Measurements from ENCODE around the gene PDHX.
A peak's percentile ranks its signal among the peaks of the same experiment; 100 is the strongest.
"Not testable (repeated sequence)": the region's sequence is repeated elsewhere in the genome, so short reads cannot be mapped to it uniquely, and the experiment has no call there.

Gene PDHX

DNA sequence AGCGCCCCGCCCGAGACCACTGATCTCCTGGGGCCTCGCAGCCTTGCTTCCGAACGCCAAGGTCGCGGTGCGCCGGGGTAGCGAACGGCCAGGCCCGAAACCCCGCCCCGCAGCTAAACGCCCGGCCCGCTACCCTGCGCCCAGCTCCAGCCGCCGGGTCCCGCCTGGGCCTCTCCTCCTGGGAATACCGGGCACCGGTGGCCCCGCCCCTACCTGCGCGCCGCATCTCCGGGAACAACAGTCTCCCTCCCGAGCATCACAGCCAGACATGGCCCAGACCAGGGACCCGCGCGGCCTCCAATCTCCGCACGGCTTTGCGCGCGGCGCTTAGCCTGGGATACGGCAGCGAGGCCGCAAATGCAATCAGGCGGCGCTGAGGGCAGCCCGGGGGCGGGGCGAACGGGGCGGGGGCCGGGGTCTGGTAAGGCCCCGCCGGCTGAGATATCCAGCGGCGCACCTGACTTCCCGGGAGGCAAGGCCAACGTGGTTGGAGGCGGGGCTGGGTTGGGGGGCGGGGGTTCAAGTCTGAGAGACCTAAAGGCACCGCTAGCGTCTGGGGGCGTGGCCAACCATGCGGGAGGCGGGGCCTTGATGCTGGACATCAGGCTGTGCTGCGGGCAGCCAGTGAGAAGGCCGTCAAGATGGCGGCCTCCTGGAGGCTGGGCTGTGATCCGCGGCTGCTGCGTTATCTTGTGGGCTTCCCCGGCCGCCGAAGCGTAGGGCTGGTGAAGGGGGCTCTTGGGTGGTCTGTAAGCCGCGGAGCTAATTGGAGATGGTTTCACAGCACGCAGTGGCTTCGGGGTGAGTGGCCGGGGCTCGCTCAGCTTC, at the start of gene PDHX, which contains the start of gene APIP:
TSS of gene PDHX (plus strand) at position 604 of the 828 bp plus-strand sequence. CDS start at position 642, 38 bp downstream.
TSS of gene APIP (minus strand) at position 365 of the 828 bp plus-strand sequence. CDS start at position 270, 95 bp downstream.
- Mint-ChIP-seq H3K27ac (peak within 1 kb of the TSS; percentile 100), H3K4me1 (peaks cover 22 to 46% of the 10 kb centered on the region in 2 donors), H3K4me3 (peak within 1 kb of the TSS; percentile 99 to 100), H3K27me3 (no peaks in the 10 kb centered on the region), H3K9me3 (peaks cover 0 to 4% of the 10 kb centered on the region in 2 donors), H3K36me3 (peaks cover 19 to 23% of the 10 kb centered on the region in 2 donors)
- ATAC-seq (replicated peaks) (peak; percentile 90 to 92), DNase-seq (peak; percentile 94)

DNA sequence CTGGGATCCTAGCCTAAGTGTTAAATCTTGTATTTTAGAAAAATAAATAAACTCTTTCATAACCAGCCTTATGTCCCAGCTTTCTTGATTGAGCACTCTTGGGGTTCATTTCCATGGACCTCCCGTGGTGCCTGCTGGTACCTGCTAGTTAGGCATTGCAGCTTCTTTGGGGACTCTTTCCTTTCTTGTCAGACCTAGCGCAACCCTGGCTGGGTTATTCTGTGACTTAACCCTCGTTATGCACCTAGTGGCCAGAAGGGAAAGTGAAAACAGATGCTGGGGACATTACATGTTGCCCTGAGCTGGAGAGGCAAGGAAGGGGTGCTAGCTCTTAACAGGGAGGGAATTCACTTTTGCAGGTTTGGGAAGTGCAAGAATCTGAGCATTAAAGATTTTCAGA, 47.0 kb upstream of the PDHX start:
- no peak overlapping the region for H3K27ac Mint-ChIP-seq
- no peak for ATAC-seq (replicated peaks)
- no peaks in the 10 kb centered on the region for H3K9me3 Mint-ChIP-seq

GRCh38 chr11:34870548-34871196, 45.7 kb upstream of the PDHX start:
- H3K9me3 Mint-ChIP-seq, result peaks cover 0 to 3% of the 10 kb centered on the region in 2 donors
- H3K27me3 Mint-ChIP-seq, result no peaks in the 10 kb centered on the region
- H3K27ac Mint-ChIP-seq, result no peak overlapping the region
- no peak for DNase-seq
- no peak for ATAC-seq (replicated peaks)
- peaks cover 0 to 3% of the 10 kb centered on the region in 2 donors for H3K4me1 Mint-ChIP-seq
- H3K4me3 Mint-ChIP-seq, result no peak overlapping the region
- H3K36me3 Mint-ChIP-seq, result peaks cover 12 to 15% of the 10 kb centered on the region in 2 donors

More for the DNA sequence above, 47.0 kb upstream of the PDHX start:
- Mint-ChIP-seq H3K27me3 (no peaks in the 10 kb centered on the region), H3K4me1 (peaks cover 3 to 5% of the 10 kb centered on the region in 2 donors), H3K4me3 (no peak overlapping the region), H3K36me3 (peaks cover 3 to 4% of the 10 kb centered on the region in 2 donors)
- DNase-seq, result no peak

- Mint-ChIP-seq H3K9me3 (peaks cover 0 to 3% of the 10 kb centered on the region in 2 donors), H3K4me1 (peaks cover 0 to 3% of the 10 kb centered on the region in 2 donors), H3K27ac (no peak overlapping the region), H3K4me3 (no peak overlapping the region), H3K27me3 (no peaks in the 10 kb centered on the region), H3K36me3 (peaks cover 13 to 17% of the 10 kb centered on the region in 2 donors)
- ATAC-seq (replicated peaks) (no peak), DNase-seq (no peak)
Measured at GRCh38 chr11:34874202-34874601, 42.2 kb upstream of the PDHX start.

- ATAC-seq (replicated peaks), result no peak
- H3K27ac Mint-ChIP-seq, result no peak overlapping the region
- DNase-seq, result no peak
Measured at GRCh38 chr11:34877375-34877975, 38.9 kb upstream of the PDHX start.

DNA sequence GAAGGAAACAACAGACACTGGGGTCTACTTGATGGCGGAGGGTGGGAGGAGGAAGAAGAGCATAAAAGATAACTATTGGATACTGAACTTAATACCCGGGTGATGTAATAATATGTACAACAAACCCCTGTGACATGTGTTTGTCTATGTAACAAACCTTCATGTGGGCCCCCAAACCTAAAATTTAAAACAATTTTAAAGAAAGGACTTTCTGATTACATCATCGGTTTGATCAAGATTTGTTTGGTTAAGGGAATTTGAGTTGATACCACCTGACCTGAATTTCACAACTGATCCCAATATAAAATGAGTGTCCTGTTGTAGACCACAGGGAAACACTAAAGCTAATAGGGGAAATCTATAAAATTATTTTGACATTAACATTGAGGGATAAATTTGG, 34.5 kb upstream of the PDHX start:
- Mint-ChIP-seq H3K4me3 (no peak overlapping the region), H3K27ac (no peak overlapping the region), H3K4me1 (no peaks in the 10 kb centered on the region), H3K27me3 (no peaks in the 10 kb centered on the region), H3K9me3 (no peaks in the 10 kb centered on the region), H3K36me3 (peaks cover 13 to 23% of the 10 kb centered on the region in 2 donors)
- no peak for ATAC-seq (replicated peaks)
- DNase-seq, result no peak

More at GRCh38 chr11:34877375-34877975, 38.9 kb upstream of the PDHX start:
- H3K36me3 Mint-ChIP-seq, result peaks cover 19 to 26% of the 10 kb centered on the region in 2 donors
- no peak overlapping the region for H3K4me3 Mint-ChIP-seq
- peaks cover 0 to 3% of the 10 kb centered on the region in 2 donors for H3K9me3 Mint-ChIP-seq
- H3K27me3 Mint-ChIP-seq, result no peaks in the 10 kb centered on the region
- H3K4me1 Mint-ChIP-seq, result peaks cover 0 to under 1% of the 10 kb centered on the region in 2 donors

- no peaks in the 10 kb centered on the region for H3K27me3 Mint-ChIP-seq
- H3K36me3 Mint-ChIP-seq, result peaks cover 12 to 23% of the 10 kb centered on the region in 2 donors
- DNase-seq (no peak), ATAC-seq (replicated peaks) (no peak)
- H3K4me1 Mint-ChIP-seq, result no peaks in the 10 kb centered on the region
- H3K9me3 Mint-ChIP-seq, result no peaks in the 10 kb centered on the region
- no peak overlapping the region for H3K27ac Mint-ChIP-seq
- H3K4me3 Mint-ChIP-seq, result no peak overlapping the region
Measured at GRCh38 chr11:34886609-34887008, 29.8 kb upstream of the PDHX start.

DNA sequence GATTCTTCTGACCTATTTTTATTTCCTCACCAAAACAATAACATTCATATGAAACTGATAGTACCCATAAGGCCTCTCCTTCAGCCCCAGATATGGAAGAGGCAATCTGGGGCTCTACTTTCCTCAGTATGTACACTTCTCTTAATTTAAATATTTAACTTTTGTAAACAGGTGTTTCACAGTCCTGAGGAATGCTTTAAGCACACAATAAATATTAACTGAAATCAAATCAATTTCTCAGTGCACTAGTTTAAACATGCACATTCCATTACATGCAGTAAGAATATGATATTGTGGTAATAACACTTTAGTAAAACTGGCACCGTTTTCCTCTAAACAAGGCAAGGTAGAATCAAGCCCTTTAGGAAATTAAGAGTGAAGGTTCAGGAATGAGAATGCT, 29.2 kb upstream of the PDHX start:
- Mint-ChIP-seq H3K27me3 (no peaks in the 10 kb centered on the region), H3K36me3 (peaks cover 10 to 18% of the 10 kb centered on the region in 2 donors), H3K4me1 (no peaks in the 10 kb centered on the region), H3K9me3 (no peaks in the 10 kb centered on the region), H3K27ac (no peak overlapping the region), H3K4me3 (no peak overlapping the region)
- ATAC-seq (replicated peaks) (no peak), DNase-seq (no peak)

GRCh38 chr11:34890089-34890488, 26.3 kb upstream of the PDHX start:
- ATAC-seq (replicated peaks), result peak in 1 of 2 donors; percentile 29
- Mint-ChIP-seq H3K4me3 (no peak overlapping the region), H3K4me1 (no peaks in the 10 kb centered on the region), H3K27ac (no peak overlapping the region), H3K9me3 (no peaks in the 10 kb centered on the region), H3K27me3 (no peaks in the 10 kb centered on the region), H3K36me3 (peaks cover 6 to 9% of the 10 kb centered on the region in 2 donors)
- no peak for DNase-seq

DNA sequence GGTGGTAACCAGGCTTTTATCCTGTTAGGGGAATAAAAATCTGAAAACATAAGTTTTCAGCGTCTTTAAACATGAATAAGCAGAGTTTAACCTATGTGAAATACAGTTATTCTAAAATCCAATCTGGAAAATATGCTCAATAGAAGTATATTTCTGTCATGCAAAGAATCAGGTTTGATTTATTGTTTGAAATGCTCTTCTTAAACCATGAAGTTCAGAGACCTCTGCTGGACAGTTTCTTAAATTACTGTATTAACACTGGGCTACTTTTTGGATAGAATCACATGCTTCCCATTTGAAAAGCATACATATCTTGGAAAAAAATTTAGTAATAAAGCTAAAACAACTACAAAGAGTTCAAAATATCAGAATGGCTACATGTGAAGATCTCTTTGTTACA, 25.6 kb upstream of the PDHX start:
- H3K36me3 Mint-ChIP-seq, result peaks cover 5% of the 10 kb centered on the region in 2 donors
- no peaks in the 10 kb centered on the region for H3K27me3 Mint-ChIP-seq
- H3K4me1 Mint-ChIP-seq, result no peaks in the 10 kb centered on the region
- no peaks in the 10 kb centered on the region for H3K9me3 Mint-ChIP-seq
- DNase-seq (no peak), ATAC-seq (replicated peaks) (peak in 1 of 2 donors; percentile 33)
- H3K4me3 Mint-ChIP-seq, result no peak overlapping the region
- no peak overlapping the region for H3K27ac Mint-ChIP-seq

- peaks cover 10 to 12% of the 10 kb centered on the region in 2 donors for H3K36me3 Mint-ChIP-seq
- no peak for DNase-seq
- H3K27me3 Mint-ChIP-seq, result no peaks in the 10 kb centered on the region
- no peak for ATAC-seq (replicated peaks)
- no peak overlapping the region for H3K27ac Mint-ChIP-seq
- no peaks in the 10 kb centered on the region for H3K4me1 Mint-ChIP-seq
- H3K9me3 Mint-ChIP-seq, result peaks cover 5% of the 10 kb centered on the region in 2 donors
- no peak overlapping the region for H3K4me3 Mint-ChIP-seq
Measured at GRCh38 chr11:34891611-34892010, 24.8 kb upstream of the PDHX start.

- Mint-ChIP-seq H3K27me3 (no peaks in the 10 kb centered on the region), H3K36me3 (peaks cover 16 to 17% of the 10 kb centered on the region in 2 donors), H3K27ac (no peak overlapping the region), H3K4me3 (no peak overlapping the region), H3K4me1 (no peaks in the 10 kb centered on the region), H3K9me3 (peaks cover 7 to 8% of the 10 kb centered on the region in 2 donors)
- ATAC-seq (replicated peaks), result no peak
- DNase-seq, result no peak
Measured at GRCh38 chr11:34893416-34893815, 23.0 kb upstream of the PDHX start.

DNA sequence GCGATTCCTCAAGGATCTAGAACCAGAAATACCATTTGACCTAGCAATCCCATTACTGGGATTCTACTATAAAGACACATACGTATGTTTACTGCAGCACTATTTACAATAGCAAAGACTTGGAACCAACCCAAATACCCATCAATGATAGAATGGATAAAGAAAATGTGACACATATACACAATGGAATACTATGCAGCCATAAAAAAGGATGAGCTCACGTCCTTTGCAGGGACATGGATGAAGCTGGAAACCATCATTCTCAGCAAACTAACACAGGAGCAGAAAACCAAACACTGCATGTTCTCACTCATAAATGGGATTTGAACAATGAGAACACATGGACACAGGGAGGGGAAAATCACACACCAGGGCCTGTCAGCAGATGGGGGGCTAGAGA, 20.2 kb upstream of the PDHX start:
- not testable (repeated sequence) for H3K4me1 Mint-ChIP-seq

DNA sequence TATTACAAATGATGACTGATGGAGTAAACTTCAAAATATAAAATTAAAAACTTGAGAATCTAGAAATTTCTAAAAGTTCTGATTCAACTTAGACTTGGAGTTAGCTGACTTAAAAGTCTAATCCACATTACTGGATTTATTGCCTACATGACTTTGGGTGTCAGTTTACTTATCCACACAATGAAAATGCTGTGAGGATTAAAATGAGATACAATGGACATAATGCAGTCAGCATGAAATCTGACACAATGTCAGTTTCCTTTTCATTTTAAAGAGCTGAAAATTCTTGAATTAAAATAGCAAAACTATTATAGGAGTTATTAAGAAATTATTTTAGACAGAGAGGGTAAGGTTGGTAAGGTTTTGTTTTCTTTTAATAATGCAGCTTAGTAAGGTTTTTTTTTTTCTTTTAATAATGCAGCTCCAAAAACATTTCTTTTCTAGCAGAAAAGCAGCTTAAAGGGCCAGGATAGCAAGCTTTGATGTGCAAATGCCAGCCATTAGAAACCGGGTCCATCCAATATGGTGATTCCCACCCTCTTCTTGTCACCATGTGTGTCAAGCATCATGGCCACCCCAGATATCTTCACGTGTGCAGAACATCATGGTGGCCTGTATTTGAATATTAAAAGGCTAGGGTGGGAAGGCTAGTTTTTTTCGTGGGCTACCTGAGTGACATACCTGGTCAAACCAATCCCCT, 19.1 kb upstream of the PDHX start:
- Mint-ChIP-seq H3K27me3 (no peaks in the 10 kb centered on the region), H3K9me3 (peaks cover 17 to 18% of the 10 kb centered on the region in 2 donors), H3K36me3 (peaks cover 32 to 49% of the 10 kb centered on the region in 2 donors), H3K4me3 (no peak overlapping the region), H3K4me1 (no peaks in the 10 kb centered on the region), H3K27ac (no peak overlapping the region)
- DNase-seq (no peak), ATAC-seq (replicated peaks) (no peak)

More for the DNA sequence above, 20.2 kb upstream of the PDHX start:
- not testable (repeated sequence) for DNase-seq; H3K4me3 Mint-ChIP-seq; H3K27ac Mint-ChIP-seq; H3K27me3 Mint-ChIP-seq; ATAC-seq (replicated peaks)
- peaks cover 28 to 40% of the 10 kb centered on the region in 2 donors for H3K36me3 Mint-ChIP-seq
- H3K9me3 Mint-ChIP-seq, result peaks cover 17 to 18% of the 10 kb centered on the region in 2 donors
